ENCODE measurements around the gene CELF1. TPM values are rescaled to one million over a fixed set of nuclear protein-coding genes. Genes with fewer than 3 reads are reported as not detected.

CELF1 gene
- total and polyA plus RNA-seq, 4 donors: 83.0 to 168 (median 121) TPM

GRCh38 chr11:47589977-47590861, 37.3 kb upstream of the CELF1 start:
- peak in 3 of 6 donors; percentile 61 to 90 (median 90) for DNase-seq (ENCODE audit: low read depth in 4 of 6, low spot score in 6 of 6)
- Histone ChIP-seq H3K36me3 (ENCODE audit: control insufficient read depth, insufficient read depth, low read length) (peaks cover 55% of the 10 kb centered on the region), H3K4me1 (ENCODE audit: control insufficient read depth, insufficient read depth, low read length) (peaks cover 82% of the 10 kb centered on the region), H3K27ac (ENCODE audit: low read depth, low read length) (no peak overlapping the region), H3K27me3 (ENCODE audit: control insufficient read depth, insufficient read depth, low read length) (peaks cover 2% of the 10 kb centered on the region), H3K9me3 (ENCODE audit: control insufficient read depth, insufficient read depth, low read length) (no peaks in the 10 kb centered on the region), H3K4me3 (ENCODE audit: low read depth, low read length) (peak overlapping the region; percentile 52)
- WGBS (ENCODE audit: insufficient coverage): 21% methylated on average over 117 of the region's 122 CpGs

- Histone ChIP-seq H3K27me3 (ENCODE audit: control insufficient read depth, insufficient read depth, low read length) (peaks cover 2% of the 10 kb centered on the region), H3K9me3 (ENCODE audit: control insufficient read depth, insufficient read depth, low read length) (no peaks in the 10 kb centered on the region), H3K4me3 (ENCODE audit: low read depth, low read length) (peak overlapping the region; percentile 52), H3K36me3 (ENCODE audit: control insufficient read depth, insufficient read depth, low read length) (peaks cover 61% of the 10 kb centered on the region), H3K4me1 (ENCODE audit: control insufficient read depth, insufficient read depth, low read length) (peaks cover 79% of the 10 kb centered on the region), H3K27ac (ENCODE audit: low read depth, low read length) (no peak overlapping the region)
- peak in 2 of 6 donors; percentile 55 to 59 for DNase-seq (ENCODE audit: low read depth in 4 of 6, low spot score in 6 of 6)
- WGBS (ENCODE audit: insufficient coverage): 26% methylated on average over 51 of the region's 51 CpGs
Measured at GRCh38 chr11:47589584-47589976, 36.6 kb upstream of the CELF1 start.

GRCh38 chr11:47589118-47589517, 36.2 kb upstream of the CELF1 start:
- Histone ChIP-seq H3K27ac (ENCODE audit: low read depth, low read length) (no peak overlapping the region), H3K4me1 (ENCODE audit: control insufficient read depth, insufficient read depth, low read length) (peaks cover 75% of the 10 kb centered on the region)
- 100% methylated on average over 4 of the region's 11 CpGs for WGBS (ENCODE audit: insufficient coverage)

GRCh38 chr11:47587723-47588326, 34.9 kb upstream of the CELF1 start:
- no peak overlapping the region for H3K4me3 ChIP-seq (ENCODE audit: low read depth, low read length)
- peaks cover 64% of the 10 kb centered on the region for H3K4me1 ChIP-seq (ENCODE audit: control insufficient read depth, insufficient read depth, low read length)
- H3K36me3 ChIP-seq (ENCODE audit: control insufficient read depth, insufficient read depth, low read length): peaks cover 78% of the 10 kb centered on the region
- WGBS (ENCODE audit: insufficient coverage): 83% methylated on average over 13 of the region's 14 CpGs
- DNase-seq (ENCODE audit: low read depth in 4 of 6, low spot score in 6 of 6): no peak
- no peaks in the 10 kb centered on the region for H3K9me3 ChIP-seq (ENCODE audit: control insufficient read depth, insufficient read depth, low read length)
- H3K27ac ChIP-seq (ENCODE audit: low read depth, low read length): no peak overlapping the region
- H3K27me3 ChIP-seq (ENCODE audit: control insufficient read depth, insufficient read depth, low read length): no peaks in the 10 kb centered on the region

More at GRCh38 chr11:47589118-47589517, 36.2 kb upstream of the CELF1 start:
- Histone ChIP-seq H3K4me3 (ENCODE audit: low read depth, low read length) (peak overlapping the region; percentile 42), H3K27me3 (ENCODE audit: control insufficient read depth, insufficient read depth, low read length) (peaks cover 2% of the 10 kb centered on the region), H3K9me3 (ENCODE audit: control insufficient read depth, insufficient read depth, low read length) (no peaks in the 10 kb centered on the region), H3K36me3 (ENCODE audit: control insufficient read depth, insufficient read depth, low read length) (peaks cover 66% of the 10 kb centered on the region)
- no peak for DNase-seq (ENCODE audit: low read depth in 4 of 6, low spot score in 6 of 6)

GRCh38 chr11:47587039-47587716, 34.2 kb upstream of the CELF1 start:
- 73% methylated on average over 5 of the region's 6 CpGs for WGBS (ENCODE audit: insufficient coverage)
- Histone ChIP-seq H3K27ac (ENCODE audit: low read depth, low read length) (peak overlapping the region; percentile 65), H3K4me1 (ENCODE audit: control insufficient read depth, insufficient read depth, low read length) (peaks cover 64% of the 10 kb centered on the region), H3K9me3 (ENCODE audit: control insufficient read depth, insufficient read depth, low read length) (no peaks in the 10 kb centered on the region), H3K36me3 (ENCODE audit: control insufficient read depth, insufficient read depth, low read length) (peaks cover 85% of the 10 kb centered on the region), H3K27me3 (ENCODE audit: control insufficient read depth, insufficient read depth, low read length) (no peaks in the 10 kb centered on the region), H3K4me3 (ENCODE audit: low read depth, low read length) (no peak overlapping the region)
- no peak for DNase-seq (ENCODE audit: low read depth in 4 of 6, low spot score in 6 of 6)

GRCh38 chr11:47586098-47586855, 33.3 kb upstream of the CELF1 start, which contains the start of gene FAM180B:
FAM180B (plus strand) TSS chr11:47586678; CDS start chr11:47586769, 91 bp downstream.
- Histone ChIP-seq H3K4me1 (ENCODE audit: control insufficient read depth, insufficient read depth, low read length) (peaks cover 56% of the 10 kb centered on the region), H3K4me3 (ENCODE audit: low read depth, low read length) (no peak within 1 kb of the TSS), H3K9me3 (ENCODE audit: control insufficient read depth, insufficient read depth, low read length) (no peaks in the 10 kb centered on the region), H3K27me3 (ENCODE audit: control insufficient read depth, insufficient read depth, low read length) (no peaks in the 10 kb centered on the region), H3K27ac (ENCODE audit: low read depth, low read length) (peak within 1 kb of the TSS; percentile 65), H3K36me3 (ENCODE audit: control insufficient read depth, insufficient read depth, low read length) (peaks cover 89% of the 10 kb centered on the region)
- DNase-seq (ENCODE audit: low read depth in 4 of 6, low spot score in 6 of 6): peak in 2 of 6 donors; percentile 45 to 79
- 54% methylated on average over 11 of the region's 12 CpGs for WGBS (ENCODE audit: insufficient coverage)

GRCh38 chr11:47583844-47584243, 30.9 kb upstream of the CELF1 start:
- no peak for DNase-seq (ENCODE audit: low read depth in 4 of 6, low spot score in 6 of 6)
- Histone ChIP-seq H3K27ac (ENCODE audit: low read depth, low read length) (no peak overlapping the region), H3K36me3 (ENCODE audit: control insufficient read depth, insufficient read depth, low read length) (peaks cover 87% of the 10 kb centered on the region), H3K4me1 (ENCODE audit: control insufficient read depth, insufficient read depth, low read length) (peaks cover 42% of the 10 kb centered on the region), H3K9me3 (ENCODE audit: control insufficient read depth, insufficient read depth, low read length) (no peaks in the 10 kb centered on the region), H3K4me3 (ENCODE audit: low read depth, low read length) (no peak overlapping the region), H3K27me3 (ENCODE audit: control insufficient read depth, insufficient read depth, low read length) (no peaks in the 10 kb centered on the region)
- WGBS (ENCODE audit: insufficient coverage): 92% methylated on average over 3 of the region's 5 CpGs

- no peaks in the 10 kb centered on the region for H3K9me3 ChIP-seq (ENCODE audit: control insufficient read depth, insufficient read depth, low read length)
- peak; percentile 87 to 97 (median 90) for DNase-seq (ENCODE audit: low read depth in 4 of 6, low spot score in 6 of 6)
- peak within 1 kb of the TSS; percentile 87 for H3K27ac ChIP-seq (ENCODE audit: low read depth, low read length)
- peaks cover 18% of the 10 kb centered on the region for H3K4me1 ChIP-seq (ENCODE audit: control insufficient read depth, insufficient read depth, low read length)
- no peaks in the 10 kb centered on the region for H3K27me3 ChIP-seq (ENCODE audit: control insufficient read depth, insufficient read depth, low read length)
- H3K4me3 ChIP-seq (ENCODE audit: low read depth, low read length): peak within 1 kb of the TSS; percentile 82
- WGBS (ENCODE audit: insufficient coverage): under 1% methylated on average over 72 of the region's 72 CpGs
- peaks cover 63% of the 10 kb centered on the region for H3K36me3 ChIP-seq (ENCODE audit: control insufficient read depth, insufficient read depth, low read length)
Measured at GRCh38 chr11:47578524-47579494, 25.9 kb upstream of the CELF1 start, which contains the start of the genes KBTBD4 and NDUFS3. KBTBD4 (minus strand) TSS chr11:47578970; CDS start chr11:47578951, 19 bp downstream. NDUFS3 (plus strand) TSS chr11:47579074; CDS start chr11:47579092, 18 bp downstream.

All from spinal cord (tissue), 10 donors.